Tibial artery (tissue), 4 donors: ENCODE measurements around the gene GAMT.
A peak's percentile ranks its signal among the peaks of the same experiment; 100 is the strongest.

Experiments used
- DNase-seq, 2 donors: peaks; one replicate each; pipeline ENCODE4 v3.0.0-alpha.2; 2019
- H3K27ac ChIP-seq, 2 donors: fragments of 200-600 bp; sonication (generic) in 1 of 2; 1 replicate in 1 of 2; 2 replicates in 1 of 2; pipeline ENCODE4 v1.5.1; 2018 to 2019; ENCODE audit warnings: mild to moderate bottlenecking in 1 of 2
- H3K27me3 ChIP-seq, 2 donors: fragments of 200-600 bp; sonication (generic) in 1 of 2; one replicate each; pipeline versions ENCODE4 v1.5.1 to v1.6.0; 2016 to 2019
- H3K36me3 ChIP-seq, 3 donors: fragments of 200-600 bp; sonication (generic) in 2 of 3; one replicate each; pipeline ENCODE4 v1.5.1; 2016 to 2019; ENCODE audit warnings: mild to moderate bottlenecking in 2 of 3
- H3K4me1 ChIP-seq, 4 donors: fragments of 200-600 bp; sonication (generic) in 2 of 4; 1 replicate in 3 of 4; 2 replicates in 1 of 4; pipeline ENCODE4 v1.5.1; 2016 to 2019
- H3K4me3 ChIP-seq, 2 donors: fragments of 200-600 bp; sonication (generic) in 1 of 2; 1 replicate in 1 of 2; 2 replicates in 1 of 2; pipeline ENCODE4 v1.5.1; 2018 to 2019; ENCODE audit warnings: mild to moderate bottlenecking in 2 of 2
- H3K9me3 ChIP-seq, 3 donors: fragments of 200-600 bp; sonication (generic) in 1 of 3; one replicate each; pipeline ENCODE4 v1.5.1; 2016 to 2019
- intact Hi-C: fragments of 100-400 bp; cut with DNase I; formaldehyde crosslinking; loops from one replicate; pipeline ENCODE4 v1.15.0; 2023; ENCODE audit warnings: low total_unique reads
- TF ChIP-seq, protein P1 (sequence below), 2 experiments: fragments of 200-600 bp in 1 of 2; fragments of 450-650 bp in 1 of 2; IDR thresholded peaks; one replicate each; pipeline ENCODE4 v1.5.1; 2017 to 2019; ENCODE audit warnings: antibody characterized with exemption in 2 of 2, mild to moderate bottlenecking in 1 of 2, moderate library complexity in 1 of 2

Gene GAMT

DNA sequence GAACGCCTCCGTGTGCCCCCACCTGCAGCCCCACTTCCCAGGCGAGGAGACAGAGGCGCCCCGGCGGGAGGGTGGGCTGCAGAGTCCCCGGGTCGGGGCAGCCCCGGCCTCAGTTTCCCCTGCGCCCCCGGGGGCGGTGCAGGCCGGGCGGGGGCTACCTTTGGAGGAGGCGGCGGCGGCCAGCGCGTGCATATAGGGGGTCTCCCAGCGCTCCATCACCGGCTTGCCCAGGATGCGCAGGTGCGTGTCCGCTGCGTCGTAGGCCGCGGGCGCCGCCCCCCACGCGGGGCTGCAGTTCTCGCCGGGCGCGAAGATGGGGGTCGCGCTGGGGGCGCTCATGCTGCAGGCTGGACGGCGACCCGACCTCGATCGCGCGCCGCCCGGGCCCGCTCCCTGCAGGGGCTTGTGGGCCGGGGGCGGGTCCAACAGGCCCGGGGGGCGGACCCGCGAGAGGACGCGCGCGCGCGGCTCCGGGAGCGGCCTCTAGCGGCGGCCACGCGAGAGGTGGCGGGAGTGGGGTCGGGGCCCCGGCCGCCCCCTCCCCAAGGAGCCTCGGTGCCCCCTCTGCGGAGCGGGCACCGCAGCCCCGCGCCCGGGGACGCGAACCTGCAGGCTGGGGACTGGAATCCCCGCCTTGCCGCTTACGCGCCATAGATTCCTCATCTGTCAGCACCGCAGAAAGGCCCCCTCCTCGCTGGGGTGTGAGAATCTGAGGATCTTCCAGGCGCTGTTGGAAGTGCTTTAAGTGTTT is at the start of gene GAMT:
Gene GAMT (minus strand): TSS at position 405 of the 751 bp plus-strand sequence. CDS start 66 bp downstream, at position 339.
- peak within 1 kb of the TSS; percentile 36 to 50 for H3K27ac ChIP-seq
- intact Hi-C loops = loop anchor here (5.0 to 10.0 kb wide), 2 partner anchors 47 to 124 kb away; partner anchors contain the start of gene FAM174C
- peaks cover 0 to 45% (median 33%) of the 10 kb centered on the region in 4 donors for H3K4me1 ChIP-seq
- no peaks in the 10 kb centered on the region for H3K9me3 ChIP-seq
- TF ChIP-seq, protein P1, sequence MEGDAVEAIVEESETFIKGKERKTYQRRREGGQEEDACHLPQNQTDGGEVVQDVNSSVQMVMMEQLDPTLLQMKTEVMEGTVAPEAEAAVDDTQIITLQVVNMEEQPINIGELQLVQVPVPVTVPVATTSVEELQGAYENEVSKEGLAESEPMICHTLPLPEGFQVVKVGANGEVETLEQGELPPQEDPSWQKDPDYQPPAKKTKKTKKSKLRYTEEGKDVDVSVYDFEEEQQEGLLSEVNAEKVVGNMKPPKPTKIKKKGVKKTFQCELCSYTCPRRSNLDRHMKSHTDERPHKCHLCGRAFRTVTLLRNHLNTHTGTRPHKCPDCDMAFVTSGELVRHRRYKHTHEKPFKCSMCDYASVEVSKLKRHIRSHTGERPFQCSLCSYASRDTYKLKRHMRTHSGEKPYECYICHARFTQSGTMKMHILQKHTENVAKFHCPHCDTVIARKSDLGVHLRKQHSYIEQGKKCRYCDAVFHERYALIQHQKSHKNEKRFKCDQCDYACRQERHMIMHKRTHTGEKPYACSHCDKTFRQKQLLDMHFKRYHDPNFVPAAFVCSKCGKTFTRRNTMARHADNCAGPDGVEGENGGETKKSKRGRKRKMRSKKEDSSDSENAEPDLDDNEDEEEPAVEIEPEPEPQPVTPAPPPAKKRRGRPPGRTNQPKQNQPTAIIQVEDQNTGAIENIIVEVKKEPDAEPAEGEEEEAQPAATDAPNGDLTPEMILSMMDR (IDR thresholded peaks at IDR 0.05) = peak; percentile 36 to 42
- H3K4me3 ChIP-seq = peak within 1 kb of the TSS; percentile 59 to 60
- peaks cover 0 to 5% (median 0%) of the 10 kb centered on the region in 3 donors for H3K36me3 ChIP-seq
- H3K27me3 ChIP-seq = no peaks in the 10 kb centered on the region
- no peak for DNase-seq

DNA sequence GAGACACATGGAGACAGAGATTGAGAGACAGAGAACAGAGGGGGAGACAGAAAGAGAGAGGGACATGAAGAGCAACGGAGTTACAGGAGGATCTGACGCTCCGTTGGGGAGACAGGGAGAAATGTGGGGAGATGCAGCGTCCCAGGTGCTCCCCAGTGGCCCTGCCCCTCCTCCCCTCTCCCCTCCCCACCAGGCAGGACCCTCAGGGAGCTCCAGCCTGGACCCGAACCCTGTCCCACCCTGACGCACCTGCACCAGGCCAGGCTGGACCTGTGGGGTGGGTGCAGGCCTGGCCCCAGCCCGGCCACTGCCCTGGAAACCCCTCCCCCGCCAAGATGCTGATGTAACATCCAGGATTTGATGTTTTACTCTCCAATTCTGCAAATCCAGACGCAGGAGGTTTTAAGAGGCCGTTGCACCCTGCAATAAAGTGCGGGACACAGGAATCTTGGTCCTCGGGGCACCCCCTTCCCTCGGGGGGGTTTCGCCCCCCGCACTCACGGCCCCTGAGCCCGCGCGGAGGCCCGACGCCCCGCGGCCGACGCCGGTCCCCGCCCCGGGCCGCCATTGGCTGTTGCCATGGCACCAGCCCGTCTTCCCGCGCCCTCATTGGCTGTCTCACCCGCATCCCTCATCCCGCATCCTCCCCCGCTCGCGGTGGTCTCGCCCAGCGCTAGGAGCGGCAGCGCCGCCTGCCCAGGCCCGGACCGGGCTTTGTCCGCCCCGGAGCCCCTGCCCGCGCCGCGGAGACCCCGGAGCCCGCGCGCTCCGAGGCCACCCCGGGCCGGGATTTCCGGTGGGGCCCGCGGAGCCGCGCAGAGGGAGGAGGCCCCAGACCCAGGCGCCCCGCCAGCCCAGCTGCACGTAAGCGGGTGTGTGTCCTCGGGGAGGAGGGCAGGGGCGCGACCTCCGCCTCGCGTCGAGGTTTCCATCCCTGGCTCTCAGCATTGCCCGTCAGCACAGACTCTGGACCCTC is 48.4 kb upstream of the GAMT start, which contains the start of gene APC2:
Gene APC2 (plus strand): TSS at position 655 of the 976 bp plus-strand sequence. CDS start 2,881 bp downstream, outside the sequence.
- H3K27ac ChIP-seq = no peak within 1 kb of the TSS
- no peak for DNase-seq
- H3K4me1 ChIP-seq = peaks cover 0 to 59% (median 42%) of the 10 kb centered on the region in 4 donors
- H3K4me3 ChIP-seq = no peak within 1 kb of the TSS
- intact Hi-C loops = no loop called here
- TF ChIP-seq, protein P1 (IDR thresholded peaks at IDR 0.05) = no peak
- H3K9me3 ChIP-seq = no peaks in the 10 kb centered on the region
- H3K36me3 ChIP-seq = no peaks in the 10 kb centered on the region
- H3K27me3 ChIP-seq = peaks cover 30 to 90% of the 10 kb centered on the region in 2 donors

DNA sequence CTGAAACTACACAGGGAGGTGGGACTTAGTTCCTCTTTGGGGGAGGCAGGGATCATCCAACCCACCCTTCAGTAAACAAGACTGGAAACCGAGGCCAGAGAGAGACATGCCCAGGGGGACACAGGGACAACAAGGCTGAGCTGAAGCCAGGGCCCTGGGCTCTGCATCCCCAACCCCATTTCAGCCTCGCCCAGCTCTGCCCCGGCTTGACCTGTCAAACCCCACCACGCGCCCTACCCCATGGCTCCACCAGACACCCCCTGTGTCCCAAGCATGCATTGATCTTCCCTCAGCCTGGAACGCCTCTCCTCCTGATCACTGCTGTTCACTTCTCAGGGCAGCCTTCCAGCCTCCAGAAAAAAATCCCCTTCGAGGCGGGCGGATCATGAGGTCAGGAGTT is 46.6 kb upstream of the GAMT start:
- intact Hi-C loops = no loop called here
- peaks cover 27 to 78% of the 10 kb centered on the region in 2 donors for H3K27me3 ChIP-seq
- peaks cover 0 to 46% (median 32%) of the 10 kb centered on the region in 4 donors for H3K4me1 ChIP-seq
- DNase-seq = no peak
- H3K36me3 ChIP-seq = peaks cover under 1 to 7% (median under 1%) of the 10 kb centered on the region in 3 donors
- no peak overlapping the region for H3K27ac ChIP-seq
- H3K9me3 ChIP-seq = no peaks in the 10 kb centered on the region
- TF ChIP-seq, protein P1 (IDR thresholded peaks at IDR 0.05) = no peak
- H3K4me3 ChIP-seq = no peak overlapping the region

DNA sequence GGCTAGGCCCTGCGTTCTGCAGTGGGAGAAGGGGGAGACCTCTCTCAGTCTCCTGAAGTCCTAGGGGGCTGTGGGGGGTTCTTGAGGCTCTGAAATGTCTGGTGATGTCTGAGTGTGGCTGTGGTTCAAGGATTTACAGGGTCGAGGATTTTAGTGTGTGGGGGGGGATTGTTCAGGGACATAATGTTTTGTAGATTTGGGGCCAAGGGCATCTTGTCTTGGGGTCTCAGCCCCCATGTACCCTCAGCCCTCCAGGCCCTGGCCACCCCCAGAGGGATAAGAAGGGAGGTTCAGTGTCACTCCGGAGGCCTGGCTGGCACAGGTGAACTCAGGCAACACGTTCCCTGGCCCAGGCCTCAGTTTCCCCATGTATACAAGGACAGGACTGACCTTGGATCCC is 46.2 kb upstream of the GAMT start:
- TF ChIP-seq, protein P1 (IDR thresholded peaks at IDR 0.05) = no peak
- H3K4me1 ChIP-seq = peaks cover 0 to 42% (median 30%) of the 10 kb centered on the region in 4 donors
- H3K27ac ChIP-seq = no peak overlapping the region
- no peak overlapping the region for H3K4me3 ChIP-seq
- intact Hi-C loops = no loop called here
- H3K27me3 ChIP-seq = peaks cover 27 to 74% of the 10 kb centered on the region in 2 donors
- no peak for DNase-seq
- peaks cover 5 to 12% (median 5%) of the 10 kb centered on the region in 3 donors for H3K36me3 ChIP-seq
- no peaks in the 10 kb centered on the region for H3K9me3 ChIP-seq

DNA sequence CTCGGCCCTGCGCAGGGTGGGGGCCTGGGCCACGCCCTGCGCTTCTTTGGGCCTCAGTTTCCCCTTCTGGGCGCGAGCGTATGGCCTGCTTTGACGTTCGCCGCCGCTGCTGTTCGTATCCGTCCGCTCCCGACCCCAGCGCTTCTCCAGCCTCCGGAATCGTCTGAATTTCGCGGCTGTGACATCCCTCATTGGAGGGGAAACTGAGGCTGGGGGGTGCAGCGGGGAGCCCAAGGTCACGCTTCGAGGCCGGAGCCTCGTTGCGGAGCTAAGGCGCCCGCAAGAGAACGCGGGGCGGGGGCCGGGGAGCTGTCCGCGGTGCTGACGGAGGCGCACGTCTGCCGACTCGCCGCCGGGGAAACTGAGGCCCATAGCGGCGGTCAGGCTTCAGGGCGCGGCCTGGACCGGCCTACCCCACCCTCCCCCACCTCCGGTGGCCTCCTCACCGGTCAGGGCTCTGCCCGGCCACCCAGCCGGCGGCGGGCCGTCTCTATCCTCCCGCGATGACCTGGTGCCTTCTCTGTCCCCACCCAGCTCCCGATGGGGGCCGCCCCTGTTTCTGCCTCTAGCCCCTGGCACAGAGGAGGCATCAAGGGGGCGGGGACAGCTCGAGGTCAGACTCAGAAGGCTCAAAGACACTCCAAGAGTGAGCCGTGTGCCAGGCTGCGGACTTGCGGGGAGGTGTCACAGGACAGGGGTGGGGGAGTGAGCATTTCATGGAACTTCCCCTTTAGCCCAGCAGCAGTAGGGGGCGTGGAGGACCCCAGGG is 45.6 kb upstream of the GAMT start:
- Histone ChIP-seq H3K27me3 (peaks cover 27 to 68% of the 10 kb centered on the region in 2 donors), H3K36me3 (peaks cover 10 to 18% (median 11%) of the 10 kb centered on the region in 3 donors), H3K27ac (no peak overlapping the region), H3K4me1 (peaks cover 0 to 36% (median 27%) of the 10 kb centered on the region in 4 donors), H3K9me3 (no peaks in the 10 kb centered on the region), H3K4me3 (no peak overlapping the region)
- intact Hi-C loops = no loop called here
- no peak for DNase-seq
- TF ChIP-seq, protein P1 (IDR thresholded peaks at IDR 0.05) = no peak
